ENCODE data around the gene LST1.
A peak's percentile ranks its signal among the peaks of the same experiment; 100 is the strongest.
"Not testable (repeated sequence)": the region's sequence is repeated elsewhere in the genome, so short reads cannot be mapped to it uniquely, and the experiment has no call there.

LST1 gene

GRCh38 chr6:31581434-31582229 lies 4.4 kb upstream of the LST1 start:
- peak overlapping the region; percentile 87 for H3K4me3 ChIP-seq (ENCODE audit: low read depth, low read length)
- TF ChIP-seq CTCF (IDR thresholded peaks at IDR 0.05; ENCODE audit: low read depth, low read length, missing control alignments): no peak
- no peak for DNase-seq (ENCODE audit: low read depth)

- no peak for DNase-seq (ENCODE audit: low read depth)
- H3K4me3 ChIP-seq (ENCODE audit: low read depth, low read length): peak within 1 kb of the TSS; percentile 87
- TF ChIP-seq CTCF (IDR thresholded peaks at IDR 0.05; ENCODE audit: low read depth, low read length, missing control alignments): no peak
These were observed 3.8 kb upstream of the LST1 start, which contains the start of gene LTB for GRCh38 chr6:31582230-31582643. Gene LTB (minus strand): TSS chr6:31582424. CDS start chr6:31582417, 7 bp downstream.

- no peak for DNase-seq (ENCODE audit: low read depth)
- no peak overlapping the region for H3K4me3 ChIP-seq (ENCODE audit: low read depth, low read length)
- TF ChIP-seq CTCF (IDR thresholded peaks at IDR 0.05; ENCODE audit: low read depth, low read length, missing control alignments): peak; percentile 77
These were observed 586 bp upstream of the LST1 start for GRCh38 chr6:31585491-31585890.

GRCh38 chr6:31586599-31587281 lies 663 bp downstream of the LST1 start:
- TF ChIP-seq CTCF (IDR thresholded peaks at IDR 0.05; ENCODE audit: low read depth, low read length, missing control alignments): no peak
- DNase-seq (ENCODE audit: low read depth): no peak
- no peak overlapping the region; the same call in 1 of the 2 replicates for H3K4me3 ChIP-seq (ENCODE audit: low read depth, low read length)

- DNase-seq (ENCODE audit: low read depth): no peak
- no peak for TF ChIP-seq CTCF (IDR thresholded peaks at IDR 0.05; ENCODE audit: low read depth, low read length, missing control alignments)
- H3K4me3 ChIP-seq (ENCODE audit: low read depth, low read length): 0 out of 2 replicates have a peak overlapping the region, but pooled peaks have one; percentile 1
These were observed 2.0 kb downstream of the LST1 start for GRCh38 chr6:31587791-31588777.

GRCh38 chr6:31588871-31589650 lies 3.0 kb downstream of the LST1 start:
- DNase-seq (ENCODE audit: low read depth): no peak
- TF ChIP-seq CTCF (IDR thresholded peaks at IDR 0.05; ENCODE audit: low read depth, low read length, missing control alignments): no peak

GRCh38 chr6:31590691-31591090 lies 4.6 kb downstream of the LST1 start:
- not testable (repeated sequence) for H3K4me3 ChIP-seq (ENCODE audit: low read depth, low read length); DNase-seq (ENCODE audit: low read depth)

More at GRCh38 chr6:31588871-31589650, 3.0 kb downstream of the LST1 start:
- H3K4me3 ChIP-seq (ENCODE audit: low read depth, low read length): no peak overlapping the region

Data from GM12864 (cell line).